SU-DHL-6 (cell line): Measurements from ENCODE around the gene RPSA.

ENCODE experiments used
- H2AFZ ChIP-seq: fragments of 200-600 bp; sonication (generic); 2 replicates; pipeline ENCODE4 v1.6.1; 2014; ENCODE audit warnings: low read depth, mild to moderate bottlenecking, moderate library complexity, mixed read lengths, antibody characterized with exemption, low read length; ENCODE audit not compliant: severe bottlenecking
- H3F3A ChIP-seq: fragments of 200-600 bp; shearing (Covaris generic); 2 replicates; pipeline ENCODE4 v1.6.0; 2016; ENCODE audit warnings: antibody characterized with exemption, mild to moderate bottlenecking; ENCODE audit not compliant: insufficient read depth
- H3K27ac ChIP-seq: fragments of 200-600 bp; sonication (generic); 2 replicates; pipeline ENCODE4 v1.5.1; 2016; ENCODE audit warnings: low read depth, mild to moderate bottlenecking, low read length, moderate library complexity, mixed read lengths
- H3K27me3 ChIP-seq: fragments of 200-600 bp; sonication (generic), shearing (Covaris generic); 2 replicates; pipeline ENCODE4 v1.6.0; 2014; ENCODE audit warnings: mild to moderate bottlenecking, low read length
- H3K36me3 ChIP-seq: fragments of 200-600 bp; sonication (generic); 2 replicates; pipeline ENCODE4 v1.6.1; 2014; ENCODE audit warnings: mild to moderate bottlenecking, low read length, mixed read lengths
- H3K4me2 ChIP-seq: fragments of 300-600, 200-600 bp; shearing (Covaris generic), sonication (generic); 2 replicates; pipeline ENCODE4 v1.6.0; 2014; ENCODE audit warnings: low read length, low read depth, mild to moderate bottlenecking; ENCODE audit not compliant: poor library complexity, severe bottlenecking
- H3K4me3 ChIP-seq: fragments of 200-600 bp; sonication (generic); 2 replicates; pipeline ENCODE4 v1.5.1; 2014; ENCODE audit warnings: antibody characterized with exemption, low read length, mild to moderate bottlenecking, mixed read lengths; ENCODE audit not compliant: insufficient read depth, poor library complexity, severe bottlenecking
- H3K79me2 ChIP-seq: fragments of 200-600 bp; sonication (generic); 2 replicates; pipeline ENCODE4 v1.6.1; 2014; ENCODE audit warnings: mild to moderate bottlenecking, low read length, moderate library complexity; ENCODE audit not compliant: insufficient read depth
- H3K9ac ChIP-seq: fragments of 200-600 bp; sonication (generic); 2 replicates; pipeline ENCODE4 v1.7.0; 2014; ENCODE audit warnings: mild to moderate bottlenecking, low read length
- H3K9me2 ChIP-seq: fragments of 200-600 bp; sonication (generic); replicated peaks from 2 replicates; pipeline ENCODE4 v1.6.1; 2014; ENCODE audit warnings: low read length; ENCODE audit not compliant: insufficient read depth
- H3K9me3 ChIP-seq: fragments of 200-600 bp; sonication (generic); 2 replicates; pipeline ENCODE4 v1.6.1; 2014; ENCODE audit warnings: low read length, mixed read lengths; ENCODE audit not compliant: insufficient read depth
- H4K20me1 ChIP-seq: fragments of 200-600 bp; sonication (generic); 2 replicates; pipeline ENCODE4 v1.6.1; 2014; ENCODE audit warnings: low read depth, mild to moderate bottlenecking, antibody characterized with exemption, low read length, moderate library complexity, mixed read lengths
- CTCF ChIP-seq: fragments of 200-600 bp; sonication (generic); IDR thresholded peaks from one replicate; pipeline ENCODE4 v1.5.1; 2017; ENCODE audit warnings: antibody characterized with exemption, mild to moderate bottlenecking, low read length, moderate library complexity; ENCODE audit not compliant: insufficient read depth, poor library complexity, severe bottlenecking
- EZH2phosphoT487 ChIP-seq: fragments of 200-600 bp; sonication (generic), shearing (Covaris generic); conservative IDR thresholded peaks from 2 replicates; pipeline ENCODE4 v1.6.1; 2018; ENCODE audit warnings: mild to moderate bottlenecking, antibody characterized with exemption, low read length, moderate library complexity, mixed read lengths

The RPSA gene

DNA sequence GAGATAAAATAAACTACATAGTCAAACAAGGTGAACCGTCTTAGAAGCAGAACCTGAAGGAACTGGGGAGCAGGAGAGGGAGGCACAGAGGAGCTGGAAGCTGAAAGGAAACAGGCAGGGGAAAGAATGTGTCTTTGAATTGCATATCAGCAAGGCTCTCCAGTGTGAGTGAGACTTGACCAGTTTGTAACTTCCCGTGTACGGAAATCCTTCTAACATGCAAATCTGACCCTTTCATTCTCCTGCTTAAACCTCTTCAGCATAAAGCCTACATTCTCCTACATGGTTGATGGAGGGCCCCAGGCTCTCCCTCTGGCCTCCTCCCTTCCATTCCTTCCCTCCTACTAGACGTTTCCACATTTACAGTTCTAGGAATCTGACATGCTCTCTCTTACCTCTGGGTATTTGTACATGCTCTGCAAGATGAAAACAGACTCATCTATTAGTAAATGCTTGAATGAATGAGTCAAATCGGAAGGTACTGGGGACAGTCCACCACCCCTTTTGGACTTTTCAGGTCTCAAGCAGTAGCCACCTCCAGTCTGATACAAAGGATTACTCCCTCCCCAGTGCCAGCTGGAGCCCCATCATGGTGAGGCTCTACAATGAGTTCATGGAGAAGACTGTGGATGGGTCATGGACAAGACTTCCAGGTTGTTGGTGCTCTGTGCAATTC is 29.4 kb upstream of the RPSA start:
- no peaks in the 10 kb centered on the region for H3K79me2 ChIP-seq
- no peak overlapping the region for H2AFZ ChIP-seq
- no peaks in the 10 kb centered on the region for H3K36me3 ChIP-seq
- H3K27ac ChIP-seq = no peak overlapping the region
- H3K4me3 ChIP-seq = no peak overlapping the region
- no peaks in the 10 kb centered on the region for H3F3A ChIP-seq
- no peaks in the 10 kb centered on the region for H3K27me3 ChIP-seq
- TF ChIP-seq EZH2phosphoT487 (no peak), CTCF (no peak)
- no peak overlapping the region for H3K4me2 ChIP-seq
- H3K9me3 ChIP-seq = no peaks in the 10 kb centered on the region
- no peak overlapping the region for H3K9ac ChIP-seq
- no peaks in the 10 kb centered on the region for H3K9me2 ChIP-seq
- no peaks in the 10 kb centered on the region for H4K20me1 ChIP-seq

DNA sequence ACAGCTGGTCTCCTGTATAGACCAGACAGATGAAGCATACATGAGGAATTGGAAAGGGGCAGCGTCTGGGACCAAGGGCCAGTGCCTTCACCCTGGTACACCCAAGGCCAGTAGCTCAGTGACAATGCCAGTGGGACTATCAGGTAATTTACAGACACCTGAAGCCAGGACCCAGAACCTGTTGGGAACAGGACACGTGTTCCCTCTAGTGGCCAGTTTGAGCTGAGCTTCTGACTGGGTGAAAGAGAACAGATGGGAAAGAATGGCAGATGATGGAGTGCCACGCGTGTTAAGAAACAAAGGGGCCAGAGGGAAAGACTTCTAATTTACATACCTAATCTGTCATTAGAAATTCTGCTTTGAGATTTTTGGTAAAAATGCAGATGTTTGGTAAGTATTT is 28.4 kb upstream of the RPSA start:
- H3K9ac ChIP-seq = no peak overlapping the region

GRCh38 chr3:39378957-39379777 is 27.4 kb upstream of the RPSA start:
- H3F3A ChIP-seq = no peaks in the 10 kb centered on the region
- TF ChIP-seq EZH2phosphoT487 = no peak
- TF ChIP-seq CTCF = no peak

More for the DNA sequence above, 28.4 kb upstream of the RPSA start:
- H3K4me2 ChIP-seq = no peak overlapping the region
- no peaks in the 10 kb centered on the region for H3K27me3 ChIP-seq
- no peaks in the 10 kb centered on the region for H4K20me1 ChIP-seq
- no peaks in the 10 kb centered on the region for H3F3A ChIP-seq
- no peak overlapping the region for H3K4me3 ChIP-seq
- H3K9me3 ChIP-seq = no peaks in the 10 kb centered on the region
- no peaks in the 10 kb centered on the region for H3K9me2 ChIP-seq
- no peak for TF ChIP-seq EZH2phosphoT487
- TF ChIP-seq CTCF = peak; percentile 64
- no peak overlapping the region for H3K27ac ChIP-seq
- no peaks in the 10 kb centered on the region for H3K79me2 ChIP-seq
- H2AFZ ChIP-seq = no peak overlapping the region
- no peaks in the 10 kb centered on the region for H3K36me3 ChIP-seq

More at GRCh38 chr3:39378957-39379777, 27.4 kb upstream of the RPSA start:
- Histone ChIP-seq H3K36me3 (no peaks in the 10 kb centered on the region), H3K27ac (no peak overlapping the region), H3K79me2 (peaks cover 9% of the 10 kb centered on the region; the same call in 1 of the 2 replicates), H3K9me2 (no peaks in the 10 kb centered on the region), H3K27me3 (no peaks in the 10 kb centered on the region), H3K4me2 (no peak overlapping the region), H3K9me3 (no peaks in the 10 kb centered on the region), H2AFZ (no peak overlapping the region), H3K9ac (no peak overlapping the region), H3K4me3 (no peak overlapping the region), H4K20me1 (no peaks in the 10 kb centered on the region)
